ENCODE data around the gene MUC22. TPM values are rescaled to one million over a fixed set of nuclear protein-coding genes. Genes with fewer than 3 reads are reported as not detected.

The MUC22 gene
- total and polyA plus RNA-seq, 2 donors from 2014 or later, result not detected

- no peak for TF ChIP-seq CTCF (IDR thresholded peaks at IDR 0.05; ENCODE audit: borderline replicate concordance, extremely low read depth, insufficient read depth)
- Histone ChIP-seq H3K27ac (ENCODE audit: low read depth in 2 of 2, low read length in 2 of 2) (no peak overlapping the region), H3K9ac (ENCODE audit: low read length in 3 of 3) (no peak overlapping the region), H3K4me3 (ENCODE audit: low read length in 3 of 3) (no peak overlapping the region), H3K4me1 (ENCODE audit: control insufficient read depth in 2 of 3, insufficient read depth in 2 of 3, low read depth in 1 of 3, low read length in 3 of 3) (peaks cover 0 to 4% (median 0%) of the 10 kb centered on the region in 3 donors), H3K27me3 (ENCODE audit: control insufficient read depth, insufficient read depth, low read length) (no peaks in the 10 kb centered on the region), H3K9me3 (ENCODE audit: control insufficient read depth in 2 of 3, insufficient read depth in 1 of 3, low read length in 3 of 3) (no peaks in the 10 kb centered on the region), H3K36me3 (ENCODE audit: control insufficient read depth in 2 of 3, insufficient read depth in 3 of 3, low read length in 3 of 3) (no peaks in the 10 kb centered on the region)
- FAIRE-seq, result no peak
- DNase-seq, result peak in 2 of 5 donors; percentile 37 to 58
- intact Hi-C loops (cut with DNase I), result no loop called here
Measured at GRCh38 chr6:30979141-30979540, 31.1 kb upstream of the MUC22 start.

- intact Hi-C loops (cut with DNase I), result no loop called here
- no peak for FAIRE-seq
Measured at GRCh38 chr6:30979690-30980089, 30.6 kb upstream of the MUC22 start.

GRCh38 chr6:30981942-30982772 is 28.1 kb upstream of the MUC22 start:
- Histone ChIP-seq H3K9me3 (ENCODE audit: control insufficient read depth in 2 of 3, insufficient read depth in 1 of 3, low read length in 3 of 3) (no peaks in the 10 kb centered on the region), H3K36me3 (ENCODE audit: control insufficient read depth in 2 of 3, insufficient read depth in 3 of 3, low read length in 3 of 3) (no peaks in the 10 kb centered on the region), H3K27me3 (ENCODE audit: control insufficient read depth, insufficient read depth, low read length) (no peaks in the 10 kb centered on the region), H3K4me1 (ENCODE audit: control insufficient read depth in 2 of 3, insufficient read depth in 2 of 3, low read depth in 1 of 3, low read length in 3 of 3) (peaks cover 0 to 4% (median 0%) of the 10 kb centered on the region in 3 donors), H3K4me3 (ENCODE audit: low read length in 3 of 3) (peak overlapping the region; percentile 50 to 61 (median 53)), H3K9ac (ENCODE audit: low read length in 3 of 3) (no peak overlapping the region), H3K27ac (ENCODE audit: low read depth in 2 of 2, low read length in 2 of 2) (no peak overlapping the region)
- FAIRE-seq, result no peak
- intact Hi-C loops (cut with DNase I), result no loop called here
- peak in 4 of 5 donors; percentile 48 to 86 (median 70) for DNase-seq
- TF ChIP-seq CTCF (IDR thresholded peaks at IDR 0.05; ENCODE audit: borderline replicate concordance, extremely low read depth, insufficient read depth), result no peak

More at GRCh38 chr6:30979690-30980089, 30.6 kb upstream of the MUC22 start:
- Histone ChIP-seq H3K4me1 (ENCODE audit: control insufficient read depth in 2 of 3, insufficient read depth in 2 of 3, low read depth in 1 of 3, low read length in 3 of 3) (peaks cover 0 to 4% (median 0%) of the 10 kb centered on the region in 3 donors), H3K4me3 (ENCODE audit: low read length in 3 of 3) (no peak overlapping the region), H3K9me3 (ENCODE audit: control insufficient read depth in 2 of 3, insufficient read depth in 1 of 3, low read length in 3 of 3) (no peaks in the 10 kb centered on the region), H3K36me3 (ENCODE audit: control insufficient read depth in 2 of 3, insufficient read depth in 3 of 3, low read length in 3 of 3) (no peaks in the 10 kb centered on the region), H3K27ac (ENCODE audit: low read depth in 2 of 2, low read length in 2 of 2) (no peak overlapping the region), H3K27me3 (ENCODE audit: control insufficient read depth, insufficient read depth, low read length) (no peaks in the 10 kb centered on the region), H3K9ac (ENCODE audit: low read length in 3 of 3) (no peak overlapping the region)
- TF ChIP-seq CTCF (IDR thresholded peaks at IDR 0.05; ENCODE audit: borderline replicate concordance, extremely low read depth, insufficient read depth), result no peak
- DNase-seq, result no peak

Measured in kidney (tissue), 14 donors.